Neuron (in vitro differentiated cells): ENCODE measurements around the gene CRYGN.

Source experiments
- H2AFZ ChIP-seq: one replicate; pipeline ENCODE4 v1.6.1; 2013; ENCODE audit warnings: low read depth, mild to moderate bottlenecking, inconsistent platforms, low read length, moderate library complexity
- H3K27me3 ChIP-seq: one replicate; pipeline ENCODE4 v1.6.1; 2013; ENCODE audit warnings: low read length; ENCODE audit not compliant: insufficient read depth
- H3K36me3 ChIP-seq: one replicate; pipeline ENCODE4 v1.6.1; 2013; ENCODE audit warnings: low read length; ENCODE audit not compliant: insufficient read depth
- H3K4me1 ChIP-seq: one replicate; pipeline ENCODE4 v1.6.1; 2013; ENCODE audit warnings: low read length; ENCODE audit not compliant: insufficient read depth
- H3K4me3 ChIP-seq: 2 replicates; pipeline ENCODE4 v1.5.1; 2013; ENCODE audit warnings: mild to moderate bottlenecking, low read length, moderate library complexity
- H3K9me3 ChIP-seq: one replicate; pipeline ENCODE4 v1.6.1; 2013; ENCODE audit warnings: low read length

CRYGN gene

DNA sequence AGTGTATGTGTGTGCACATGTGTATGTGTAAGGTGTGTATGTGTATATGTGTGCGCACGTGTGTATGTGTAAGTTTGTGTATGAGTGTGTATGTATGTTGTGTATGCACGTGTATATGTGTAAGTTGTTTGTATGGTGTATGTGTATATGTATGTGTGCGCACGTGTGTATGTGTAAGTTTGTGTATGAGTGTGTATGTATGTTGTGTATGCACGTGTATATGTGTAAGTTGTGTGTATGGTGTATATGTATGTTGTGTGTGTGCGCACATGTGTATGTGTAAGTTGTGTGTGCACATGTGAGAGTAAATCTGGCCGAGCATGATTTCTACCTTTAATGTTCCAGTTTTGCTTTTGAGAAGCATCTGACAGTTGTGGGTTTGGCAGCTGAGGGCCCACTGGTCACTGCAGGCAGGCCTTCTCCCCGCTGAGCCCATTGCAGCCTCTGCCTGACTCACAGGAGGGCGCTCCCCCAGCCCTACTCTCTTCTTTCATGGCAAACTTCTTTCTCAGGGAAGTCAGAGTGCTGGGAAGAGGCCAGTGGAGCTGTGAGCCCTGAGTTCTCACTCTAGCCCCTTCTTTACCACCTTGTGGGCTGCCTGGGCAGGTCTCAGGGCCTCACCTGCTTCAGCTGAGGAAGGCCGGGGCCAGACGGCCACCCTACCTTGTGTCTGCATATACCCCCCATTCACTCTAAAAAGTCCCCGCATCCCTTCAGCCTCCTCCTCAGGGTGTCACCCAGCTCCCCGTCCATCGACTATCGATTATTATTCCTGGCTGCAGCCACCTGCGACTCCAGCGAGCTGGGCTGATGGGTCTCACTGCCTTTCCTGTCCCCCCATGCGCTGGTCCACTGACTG lies 41.3 kb downstream of the CRYGN start:
- no peaks in the 10 kb centered on the region for H3K4me1 ChIP-seq
- H3K4me3 ChIP-seq: no peak overlapping the region
- H2AFZ ChIP-seq: no peak overlapping the region
- H3K9me3 ChIP-seq: no peaks in the 10 kb centered on the region
- no peaks in the 10 kb centered on the region for H3K27me3 ChIP-seq
- H3K36me3 ChIP-seq: peaks cover 3% of the 10 kb centered on the region

DNA sequence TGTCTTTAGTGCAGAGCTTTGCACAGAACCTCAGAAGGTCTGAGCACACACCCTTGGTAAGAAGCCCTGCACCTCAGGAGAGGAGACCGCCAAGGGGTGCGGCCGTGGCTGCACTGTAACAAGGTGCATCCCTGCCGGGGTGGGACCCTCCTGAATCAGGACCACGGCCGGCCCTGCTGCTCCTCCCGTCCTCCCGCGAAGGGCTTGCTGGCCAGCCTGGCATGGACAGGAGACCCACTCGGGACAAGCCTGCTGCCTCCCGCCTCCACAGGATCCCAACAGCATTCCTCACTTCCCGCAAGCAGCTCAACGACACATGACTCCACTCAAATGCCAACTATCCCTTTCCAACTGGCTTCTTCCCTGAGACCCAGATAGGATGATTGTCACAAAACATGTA lies 42.9 kb downstream of the CRYGN start:
- Histone ChIP-seq H3K36me3 (peaks cover 3% of the 10 kb centered on the region), H3K9me3 (no peaks in the 10 kb centered on the region), H3K4me3 (no peak overlapping the region), H2AFZ (no peak overlapping the region), H3K4me1 (no peaks in the 10 kb centered on the region), H3K27me3 (no peaks in the 10 kb centered on the region)

DNA sequence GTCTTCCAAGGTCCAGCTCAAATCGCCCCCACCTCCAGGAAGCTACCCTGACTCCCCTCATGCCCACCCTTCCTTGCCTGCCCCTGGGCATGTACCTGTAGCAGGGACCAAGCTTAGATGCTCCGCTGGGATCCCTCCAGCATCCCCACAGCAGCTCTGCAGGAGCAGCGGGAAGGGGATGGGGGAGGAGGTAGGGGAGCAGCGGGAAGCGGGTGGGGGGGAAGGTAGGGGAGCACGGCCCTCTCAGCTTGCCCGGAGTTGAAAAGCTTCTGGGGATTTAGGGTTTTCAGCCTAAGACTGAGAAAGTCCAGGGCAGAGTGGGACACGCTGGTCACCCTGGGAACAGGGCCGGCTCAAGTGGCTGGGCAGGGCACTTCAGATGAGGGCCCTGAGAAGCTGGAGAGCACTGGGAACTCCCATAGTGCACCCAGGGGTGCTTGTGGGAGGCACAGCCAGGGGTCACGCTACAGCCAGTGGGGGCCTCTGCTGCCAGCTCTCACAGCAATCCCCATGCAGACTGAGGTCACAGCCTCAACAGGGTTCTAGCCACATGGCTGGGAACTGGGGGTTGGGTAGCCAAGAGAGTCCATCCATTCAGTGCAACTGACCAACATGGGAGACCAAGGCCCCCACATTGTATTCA lies 43.5 kb downstream of the CRYGN start:
- no peaks in the 10 kb centered on the region for H3K9me3 ChIP-seq
- peaks cover 3% of the 10 kb centered on the region for H3K36me3 ChIP-seq
- no peak overlapping the region for H2AFZ ChIP-seq
- no peaks in the 10 kb centered on the region for H3K27me3 ChIP-seq
- H3K4me3 ChIP-seq: no peak overlapping the region
- no peaks in the 10 kb centered on the region for H3K4me1 ChIP-seq

- H3K9me3 ChIP-seq: no peaks in the 10 kb centered on the region
Observed at GRCh38 chr7:151395036-151395367, 44.9 kb downstream of the CRYGN start.

GRCh38 chr7:151394076-151395035 lies 45.6 kb downstream of the CRYGN start:
- Histone ChIP-seq H3K27me3 (no peaks in the 10 kb centered on the region), H3K36me3 (peaks cover 3% of the 10 kb centered on the region), H3K9me3 (no peaks in the 10 kb centered on the region), H3K4me3 (no peak overlapping the region), H3K4me1 (no peaks in the 10 kb centered on the region), H2AFZ (no peak overlapping the region)

More at GRCh38 chr7:151395036-151395367, 44.9 kb downstream of the CRYGN start:
- no peaks in the 10 kb centered on the region for H3K27me3 ChIP-seq
- H3K4me1 ChIP-seq: no peaks in the 10 kb centered on the region
- no peak overlapping the region for H3K4me3 ChIP-seq
- H2AFZ ChIP-seq: no peak overlapping the region
- peaks cover 3% of the 10 kb centered on the region for H3K36me3 ChIP-seq

- Histone ChIP-seq H3K27me3 (no peaks in the 10 kb centered on the region), H3K36me3 (peaks cover 3% of the 10 kb centered on the region), H3K4me3 (no peak overlapping the region), H2AFZ (no peak overlapping the region), H3K9me3 (no peaks in the 10 kb centered on the region), H3K4me1 (no peaks in the 10 kb centered on the region)
Observed at GRCh38 chr7:151393031-151393977, 46.6 kb downstream of the CRYGN start.

GRCh38 chr7:151392426-151392825 lies 47.5 kb downstream of the CRYGN start:
- no peak overlapping the region for H3K4me3 ChIP-seq
- H3K4me1 ChIP-seq: no peaks in the 10 kb centered on the region
- no peaks in the 10 kb centered on the region for H3K9me3 ChIP-seq
- no peaks in the 10 kb centered on the region for H3K36me3 ChIP-seq
- no peak overlapping the region for H2AFZ ChIP-seq
- H3K27me3 ChIP-seq: no peaks in the 10 kb centered on the region

- H3K27me3 ChIP-seq: no peaks in the 10 kb centered on the region
- H3K36me3 ChIP-seq: no peaks in the 10 kb centered on the region
- no peaks in the 10 kb centered on the region for H3K4me1 ChIP-seq
- H3K9me3 ChIP-seq: no peaks in the 10 kb centered on the region
- H2AFZ ChIP-seq: no peak overlapping the region
- no peak overlapping the region for H3K4me3 ChIP-seq
Observed at GRCh38 chr7:151392002-151392401, 47.9 kb downstream of the CRYGN start.

GRCh38 chr7:151391358-151391730 lies 48.6 kb downstream of the CRYGN start:
- H2AFZ ChIP-seq: no peak overlapping the region
- H3K4me1 ChIP-seq: no peaks in the 10 kb centered on the region
- no peaks in the 10 kb centered on the region for H3K27me3 ChIP-seq
- H3K9me3 ChIP-seq: no peaks in the 10 kb centered on the region
- H3K36me3 ChIP-seq: no peaks in the 10 kb centered on the region
- H3K4me3 ChIP-seq: no peak overlapping the region

DNA sequence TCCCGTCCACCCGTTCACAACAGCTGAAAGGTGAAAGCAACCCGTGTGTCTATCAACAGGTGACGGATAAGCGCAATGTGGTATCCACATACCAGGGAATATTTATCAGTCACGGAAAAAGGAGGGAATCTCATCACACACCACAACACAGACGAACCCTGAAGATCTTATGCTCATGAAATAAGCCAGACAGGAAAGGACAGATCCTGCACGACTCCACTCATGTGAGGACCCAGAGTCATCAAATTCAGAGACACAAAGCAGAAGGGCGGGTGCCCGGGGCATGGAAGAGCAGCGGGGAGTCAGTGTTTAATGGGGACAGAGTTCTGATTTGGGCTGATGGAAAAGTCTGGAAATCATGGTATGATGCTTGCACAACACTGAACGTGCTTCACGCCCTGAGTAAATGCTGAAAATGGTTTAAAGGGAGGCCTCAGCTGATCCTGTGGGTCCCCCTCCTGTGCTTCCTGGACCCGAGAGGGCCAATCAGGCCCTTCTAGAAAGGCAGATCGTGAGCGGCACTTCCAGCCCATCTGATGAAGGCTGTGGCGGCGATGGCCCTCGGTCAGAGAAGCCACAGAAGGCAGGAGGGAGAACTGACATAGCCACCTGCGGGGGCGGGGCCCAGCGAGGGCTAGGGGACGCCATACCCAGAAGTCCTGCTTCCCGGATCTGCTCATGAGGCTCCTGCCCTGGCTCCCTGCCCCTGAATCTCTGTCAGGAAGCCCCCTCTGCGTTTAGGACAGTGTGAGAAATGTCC lies 49.2 kb downstream of the CRYGN start:
- Histone ChIP-seq H2AFZ (no peak overlapping the region), H3K36me3 (no peaks in the 10 kb centered on the region), H3K9me3 (no peaks in the 10 kb centered on the region), H3K4me3 (no peak overlapping the region), H3K27me3 (no peaks in the 10 kb centered on the region), H3K4me1 (no peaks in the 10 kb centered on the region)

DNA sequence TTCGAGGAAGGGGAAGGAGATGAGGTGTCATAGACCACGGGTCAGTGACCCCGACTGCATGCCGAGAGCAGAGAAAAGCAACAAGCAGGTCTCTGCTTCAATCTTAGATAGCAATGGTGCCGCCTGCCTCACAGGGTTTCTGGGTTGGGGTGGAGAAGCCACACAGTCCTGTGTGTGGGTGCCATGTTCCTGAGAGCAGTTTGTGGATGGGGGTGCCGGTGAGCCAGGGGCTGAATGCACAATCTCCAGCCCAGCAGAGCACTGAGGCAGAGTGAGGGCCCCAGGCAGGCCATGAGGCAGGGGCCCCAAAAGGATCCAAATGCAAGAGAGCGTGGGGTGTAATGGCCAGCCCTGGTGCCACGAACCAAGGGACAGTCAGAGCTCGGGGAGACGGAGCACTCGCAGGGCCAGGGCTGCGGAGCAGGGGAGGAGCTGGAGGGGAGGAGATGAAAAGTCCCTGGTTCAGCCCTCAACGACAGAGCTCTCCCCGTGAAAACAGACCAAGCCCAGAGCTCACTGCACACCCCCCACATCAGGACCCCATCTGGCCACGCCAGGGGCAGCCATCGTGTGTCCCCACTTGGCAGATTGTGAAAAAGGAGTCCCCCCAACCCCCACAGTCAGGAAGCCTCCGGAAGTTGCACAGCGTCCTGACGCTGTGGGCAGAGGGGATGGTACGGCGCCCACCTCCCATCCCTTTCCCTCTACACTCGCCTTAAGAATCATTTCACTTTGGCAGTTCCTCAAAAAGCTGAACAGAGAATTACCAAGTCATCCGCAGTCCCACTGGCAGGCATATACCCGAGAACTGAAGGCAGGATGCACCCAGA lies 50.0 kb downstream of the CRYGN start:
- no peaks in the 10 kb centered on the region for H3K27me3 ChIP-seq
- H2AFZ ChIP-seq: no peak overlapping the region
- H3K36me3 ChIP-seq: no peaks in the 10 kb centered on the region
- H3K4me1 ChIP-seq: no peaks in the 10 kb centered on the region
- H3K4me3 ChIP-seq: no peak overlapping the region
- H3K9me3 ChIP-seq: no peaks in the 10 kb centered on the region
